Measurements from ENCODE around the gene SLC37A1.

The SLC37A1 gene

GRCh38 chr21:42578761-42579415 is 65.2 kb downstream of the SLC37A1 start:
- no peak for DNase-seq (ENCODE audit: low spot score)

- no peak for DNase-seq (ENCODE audit: low spot score)
Measured at GRCh38 chr21:42579456-42580075, 65.9 kb downstream of the SLC37A1 start.

- no peak for DNase-seq (ENCODE audit: low spot score)
Measured at GRCh38 chr21:42580076-42580792, 66.6 kb downstream of the SLC37A1 start.

- DNase-seq (ENCODE audit: low spot score) = no peak
Measured at GRCh38 chr21:42580793-42581321, 67.2 kb downstream of the SLC37A1 start.

- DNase-seq (ENCODE audit: low spot score) = no peak
Measured at GRCh38 chr21:42581336-42581992, 67.8 kb downstream of the SLC37A1 start.

- DNase-seq (ENCODE audit: low spot score) = no peak
Measured at GRCh38 chr21:42581993-42582786, 68.5 kb downstream of the SLC37A1 start.

GRCh38 chr21:42582787-42583476 is 69.3 kb downstream of the SLC37A1 start:
- no peak for DNase-seq (ENCODE audit: low spot score)

GRCh38 chr21:42583477-42584295 is 70.0 kb downstream of the SLC37A1 start:
- DNase-seq (ENCODE audit: low spot score) = no peak

GRCh38 chr21:42584296-42584641 is 70.6 kb downstream of the SLC37A1 start:
- no peak for DNase-seq (ENCODE audit: low spot score)

GRCh38 chr21:42585881-42586280 is 72.2 kb downstream of the SLC37A1 start:
- DNase-seq (ENCODE audit: low spot score) = no peak

GRCh38 chr21:42586406-42586805 is 72.8 kb downstream of the SLC37A1 start:
- no peak for DNase-seq (ENCODE audit: low spot score)

- no peak for DNase-seq (ENCODE audit: low spot score)
Measured at GRCh38 chr21:42587036-42587435, 73.4 kb downstream of the SLC37A1 start.

GRCh38 chr21:42590431-42591131 is 76.9 kb downstream of the SLC37A1 start:
- DNase-seq (ENCODE audit: low spot score) = no peak

GRCh38 chr21:42591170-42591869 is 77.7 kb downstream of the SLC37A1 start:
- DNase-seq (ENCODE audit: low spot score) = no peak

- DNase-seq (ENCODE audit: low spot score) = no peak
Measured at GRCh38 chr21:42592156-42592820, 78.6 kb downstream of the SLC37A1 start.

GRCh38 chr21:42593007-42593814 is 79.6 kb downstream of the SLC37A1 start:
- DNase-seq (ENCODE audit: low spot score) = peak; percentile 79

GRCh38 chr21:42594616-42595282 is 81.1 kb downstream of the SLC37A1 start:
- DNase-seq (ENCODE audit: low spot score) = peak; percentile 10
